T-helper 17 cell (primary cell): Measurements from ENCODE around the gene RBM19. TPM values are rescaled to one million over a fixed set of nuclear protein-coding genes. Genes with fewer than 3 reads are reported as not detected.
A peak's percentile ranks its signal among the peaks of the same experiment; 100 is the strongest.

Source experiments
- ATAC-seq: fragments of 150-1000 bp; cut with Tn5 transposase; 2 replicates; pipeline ENCODE4 v1.10.0; 2021; ENCODE audit warnings: mild to moderate bottlenecking, moderate library complexity
- DNase-seq, 3 donors: peaks; one replicate each; pipeline versions ENCODE4 v3.0.0 to v3.0.0-alpha.2; 2020 to 2021
- H3K9me3 ChIP-seq: one replicate; pipeline ENCODE4 v1.7.0; 2013; ENCODE audit warnings: low read length, mild to moderate bottlenecking; ENCODE audit not compliant: control insufficient read depth, poor library complexity, severe bottlenecking
- H3K27ac Mint-ChIP-seq: one replicate; pipeline ENCODE4 v1.8.0; 2022; ENCODE audit warnings: mild to moderate bottlenecking, moderate library complexity, mixed read lengths
- H3K27me3 Mint-ChIP-seq: one replicate; pipeline ENCODE4 v1.8.0; 2022; ENCODE audit warnings: mixed read lengths
- H3K36me3 Mint-ChIP-seq: one replicate; pipeline ENCODE4 v1.8.0; 2022; ENCODE audit warnings: low read depth, mixed read lengths
- H3K4me1 Mint-ChIP-seq: one replicate; pipeline ENCODE4 v1.8.0; 2022; ENCODE audit warnings: mild to moderate bottlenecking, mixed read lengths
- H3K4me3 Mint-ChIP-seq: one replicate; pipeline ENCODE4 v1.8.0; 2022; ENCODE audit warnings: mild to moderate bottlenecking, moderate library complexity, mixed read lengths
- total RNA-seq, 4 donors: library from RNA in 2 of 4; stranded (reverse) in 2 of 4; gene quantifications; one replicate each; pipeline ENCODE4 v1.2.3 and lab custom pipeline; 2022 to 2026

Gene RBM19
- total RNA-seq, 2 donors from 2014 or later = 52.9 to 63.0 TPM

GRCh38 chr12:113896194-113896593 lies 69.9 kb downstream of the RBM19 start:
- Mint-ChIP-seq H3K36me3 (peaks cover 8% of the 10 kb centered on the region), H3K4me3 (no peak overlapping the region), H3K4me1 (peaks cover 4% of the 10 kb centered on the region), H3K27me3 (no peaks in the 10 kb centered on the region), H3K27ac (no peak overlapping the region)
- no peak for DNase-seq
- no peaks in the 10 kb centered on the region for H3K9me3 ChIP-seq
- no peak for ATAC-seq

- H3K9me3 ChIP-seq = no peaks in the 10 kb centered on the region
- peaks cover 4% of the 10 kb centered on the region for H3K4me1 Mint-ChIP-seq
- peaks cover 10% of the 10 kb centered on the region for H3K36me3 Mint-ChIP-seq
- H3K27ac Mint-ChIP-seq = peak overlapping the region; percentile 6
- H3K4me3 Mint-ChIP-seq = no peak overlapping the region
- ATAC-seq = no peak
- DNase-seq = no peak
- no peaks in the 10 kb centered on the region for H3K27me3 Mint-ChIP-seq
Measured at GRCh38 chr12:113895176-113895575, 70.9 kb downstream of the RBM19 start.

- no peaks in the 10 kb centered on the region for H3K27me3 Mint-ChIP-seq
- ATAC-seq = no peak
- no peaks in the 10 kb centered on the region for H3K9me3 ChIP-seq
- peaks cover 4% of the 10 kb centered on the region for H3K4me1 Mint-ChIP-seq
- no peak overlapping the region for H3K4me3 Mint-ChIP-seq
- peak overlapping the region; percentile 6 for H3K27ac Mint-ChIP-seq
- peaks cover 10% of the 10 kb centered on the region for H3K36me3 Mint-ChIP-seq
- DNase-seq = no peak
Measured at GRCh38 chr12:113894697-113895096, 71.4 kb downstream of the RBM19 start.

GRCh38 chr12:113893221-113893620 lies 72.9 kb downstream of the RBM19 start:
- no peak overlapping the region for H3K27ac Mint-ChIP-seq
- H3K27me3 Mint-ChIP-seq = no peaks in the 10 kb centered on the region
- H3K36me3 Mint-ChIP-seq = peaks cover 13% of the 10 kb centered on the region
- no peak overlapping the region for H3K4me3 Mint-ChIP-seq
- H3K4me1 Mint-ChIP-seq = peaks cover 4% of the 10 kb centered on the region
- no peaks in the 10 kb centered on the region for H3K9me3 ChIP-seq
- no peak for DNase-seq
- no peak for ATAC-seq

- H3K4me3 Mint-ChIP-seq = no peak overlapping the region
- H3K9me3 ChIP-seq = no peaks in the 10 kb centered on the region
- ATAC-seq (no peak), DNase-seq (no peak)
- H3K27me3 Mint-ChIP-seq = no peaks in the 10 kb centered on the region
- H3K36me3 Mint-ChIP-seq = peaks cover 13% of the 10 kb centered on the region
- H3K4me1 Mint-ChIP-seq = peaks cover 4% of the 10 kb centered on the region
- no peak overlapping the region for H3K27ac Mint-ChIP-seq
Measured at GRCh38 chr12:113892556-113892955, 73.6 kb downstream of the RBM19 start.

- Mint-ChIP-seq H3K4me3 (no peak overlapping the region), H3K27me3 (no peaks in the 10 kb centered on the region), H3K36me3 (peaks cover 13% of the 10 kb centered on the region), H3K27ac (no peak overlapping the region), H3K4me1 (peaks cover 4% of the 10 kb centered on the region)
- no peaks in the 10 kb centered on the region for H3K9me3 ChIP-seq
- no peak for DNase-seq
- no peak for ATAC-seq
Measured at GRCh38 chr12:113891739-113892520, 74.2 kb downstream of the RBM19 start.

- Mint-ChIP-seq H3K27me3 (no peaks in the 10 kb centered on the region), H3K4me3 (no peak overlapping the region), H3K4me1 (peaks cover 4% of the 10 kb centered on the region), H3K27ac (no peak overlapping the region), H3K36me3 (peaks cover 13% of the 10 kb centered on the region)
- no peak for ATAC-seq
- no peak for DNase-seq
- H3K9me3 ChIP-seq = no peaks in the 10 kb centered on the region
Measured at GRCh38 chr12:113891167-113891692, 74.9 kb downstream of the RBM19 start.

GRCh38 chr12:113889891-113890581 lies 76.1 kb downstream of the RBM19 start:
- no peak for ATAC-seq
- H3K36me3 Mint-ChIP-seq = peaks cover 10% of the 10 kb centered on the region
- H3K27ac Mint-ChIP-seq = no peak overlapping the region

GRCh38 chr12:113889076-113889475 lies 77.0 kb downstream of the RBM19 start:
- Mint-ChIP-seq H3K4me1 (peaks cover 4% of the 10 kb centered on the region), H3K36me3 (peaks cover 10% of the 10 kb centered on the region), H3K27me3 (no peaks in the 10 kb centered on the region), H3K27ac (no peak overlapping the region), H3K4me3 (peak overlapping the region; percentile 44)
- DNase-seq = no peak
- ATAC-seq = no peak
- H3K9me3 ChIP-seq = no peaks in the 10 kb centered on the region

More at GRCh38 chr12:113889891-113890581, 76.1 kb downstream of the RBM19 start:
- no peaks in the 10 kb centered on the region for H3K9me3 ChIP-seq
- Mint-ChIP-seq H3K27me3 (no peaks in the 10 kb centered on the region), H3K4me3 (no peak overlapping the region), H3K4me1 (peaks cover 4% of the 10 kb centered on the region)
- DNase-seq = no peak

GRCh38 chr12:113888435-113888834 lies 77.7 kb downstream of the RBM19 start:
- no peaks in the 10 kb centered on the region for H3K9me3 ChIP-seq
- Mint-ChIP-seq H3K4me1 (peaks cover 4% of the 10 kb centered on the region), H3K4me3 (no peak overlapping the region), H3K27me3 (no peaks in the 10 kb centered on the region), H3K36me3 (peaks cover 10% of the 10 kb centered on the region), H3K27ac (no peak overlapping the region)
- no peak for DNase-seq
- ATAC-seq = no peak

GRCh38 chr12:113887906-113888305 lies 78.2 kb downstream of the RBM19 start:
- Mint-ChIP-seq H3K27ac (no peak overlapping the region), H3K4me1 (peaks cover 2% of the 10 kb centered on the region), H3K4me3 (no peak overlapping the region), H3K36me3 (peaks cover 11% of the 10 kb centered on the region), H3K27me3 (no peaks in the 10 kb centered on the region)
- H3K9me3 ChIP-seq = no peaks in the 10 kb centered on the region
- DNase-seq = no peak
- ATAC-seq = no peak

- Mint-ChIP-seq H3K27me3 (no peaks in the 10 kb centered on the region), H3K36me3 (peaks cover 9% of the 10 kb centered on the region), H3K4me3 (no peak overlapping the region), H3K27ac (no peak overlapping the region), H3K4me1 (peaks cover 2% of the 10 kb centered on the region)
- DNase-seq (no peak), ATAC-seq (no peak)
- H3K9me3 ChIP-seq = no peaks in the 10 kb centered on the region
Measured at GRCh38 chr12:113886721-113887120, 79.4 kb downstream of the RBM19 start.

GRCh38 chr12:113884392-113884791 lies 81.7 kb downstream of the RBM19 start:
- Mint-ChIP-seq H3K4me1 (peaks cover 7% of the 10 kb centered on the region), H3K27me3 (no peaks in the 10 kb centered on the region), H3K4me3 (no peak overlapping the region), H3K36me3 (peaks cover 8% of the 10 kb centered on the region), H3K27ac (no peak overlapping the region)
- no peak for ATAC-seq
- no peak for DNase-seq
- H3K9me3 ChIP-seq = no peaks in the 10 kb centered on the region
